GM21381 (cell line): Measurements from ENCODE around the gene IL11.
A peak's percentile ranks its signal among the peaks of the same experiment; 100 is the strongest.
"Not testable (repeated sequence)": the region's sequence is repeated elsewhere in the genome, so short reads cannot be mapped to it uniquely, and the experiment has no call there.

Experiments used
- ATAC-seq: cut with Tn5 transposase; IDR thresholded peaks from one replicate; pipeline ENCODE4 v1.9.1; 2021; ENCODE audit warnings: mild to moderate bottlenecking, moderate library complexity; ENCODE audit not compliant: unreplicated experiment

Gene IL11

DNA sequence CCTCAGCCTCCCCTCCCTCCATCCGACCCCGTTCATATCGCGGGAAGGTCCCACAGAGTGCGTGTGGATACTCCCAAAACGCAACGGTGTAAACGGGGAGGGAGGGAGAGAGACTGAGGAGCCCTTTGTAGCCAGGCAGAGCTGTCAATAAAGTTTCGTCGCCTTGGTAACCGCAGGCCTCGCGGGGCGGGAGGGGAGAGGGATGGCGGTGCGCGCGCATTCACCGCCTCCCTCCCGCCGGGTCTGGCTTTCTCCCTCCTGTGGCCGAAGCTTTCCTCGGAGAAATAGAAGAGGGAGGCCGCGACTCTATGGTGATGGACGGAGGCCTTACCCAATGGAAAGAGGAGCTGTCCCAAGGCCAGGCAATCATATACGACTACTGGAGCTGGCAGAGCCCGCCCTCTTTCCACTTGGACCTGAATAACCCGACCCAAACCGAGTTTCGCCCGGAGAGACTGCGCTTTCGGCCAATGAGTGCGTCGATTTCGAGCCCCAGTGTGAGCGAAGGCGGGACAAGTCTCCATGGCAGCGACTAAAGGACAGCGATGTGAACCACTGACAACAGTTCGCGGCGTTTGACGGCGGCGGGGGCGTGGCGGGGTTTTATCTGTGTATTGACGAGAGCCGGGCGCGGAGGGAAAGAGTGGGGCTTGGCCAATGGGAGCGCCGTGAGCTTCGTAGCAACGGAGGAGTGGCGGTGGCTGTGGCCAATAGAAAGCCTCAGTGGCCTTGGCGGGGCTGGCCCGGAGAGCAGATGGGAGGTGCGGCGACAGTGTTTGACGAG lies 31.0 kb downstream of the IL11 start, which contains the start of gene KMT5C:
Gene KMT5C (plus strand): TSS at position 772 of the 784 bp plus-strand sequence. CDS start 2,061 bp downstream, outside the sequence.
- ATAC-seq: peak; percentile 80

DNA sequence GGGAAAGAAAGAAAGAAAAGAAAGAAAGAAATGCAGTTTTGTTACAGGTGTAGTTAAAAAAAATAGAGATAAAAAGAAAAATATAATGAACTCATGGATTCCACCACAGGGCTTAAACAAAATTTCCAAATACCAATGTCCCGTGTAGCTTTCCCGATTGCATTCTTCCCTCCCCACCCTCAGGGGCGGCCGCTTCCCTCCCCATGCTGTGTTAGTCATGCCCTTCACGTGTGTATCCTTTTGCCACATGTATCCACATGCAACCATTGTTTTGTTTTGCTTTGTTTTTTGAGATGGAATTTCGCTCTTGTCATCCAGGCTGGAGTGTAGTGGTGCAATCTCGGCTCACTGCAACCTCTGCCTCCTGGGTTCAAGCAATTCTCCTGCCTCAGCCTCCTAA lies 34.2 kb downstream of the IL11 start:
- ATAC-seq: no peak

DNA sequence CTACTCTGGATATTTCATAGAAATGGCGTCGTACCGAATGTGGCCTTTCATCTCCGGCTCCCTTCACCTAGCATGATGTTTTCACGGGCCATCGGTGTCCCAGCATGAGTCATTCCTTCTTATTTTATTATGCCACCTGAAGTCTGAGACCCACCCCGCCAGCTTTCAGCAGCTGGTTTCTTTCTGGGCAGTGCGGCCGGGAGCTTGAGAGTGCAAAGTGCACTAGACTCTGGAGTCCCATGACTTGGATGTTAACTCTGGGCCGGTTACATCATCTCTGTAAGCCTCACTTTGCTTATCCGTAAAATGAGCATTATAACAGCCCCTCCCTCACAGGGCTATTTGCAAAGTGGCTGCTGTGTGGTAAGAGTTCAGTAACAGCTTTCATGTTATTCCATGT lies 36.4 kb downstream of the IL11 start:
- no peak for ATAC-seq

DNA sequence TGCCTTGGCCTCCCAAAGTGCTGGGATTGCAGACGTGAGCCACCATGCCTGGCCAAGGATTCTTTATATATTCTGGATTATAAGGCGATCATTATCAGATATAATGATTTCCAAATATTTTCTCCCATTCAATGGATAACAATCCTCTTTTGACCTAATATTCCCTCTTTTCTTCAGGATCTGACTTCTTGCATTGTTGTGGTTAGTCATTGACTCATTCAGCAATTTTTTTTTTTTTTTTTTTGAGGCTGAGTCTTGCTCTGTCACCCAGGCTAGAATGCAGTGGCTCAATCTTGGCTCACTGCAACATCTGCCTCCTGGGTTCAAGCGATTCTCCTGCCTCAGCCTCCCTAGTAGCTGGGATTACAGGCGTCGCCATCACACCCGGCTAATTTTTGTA lies 40.5 kb downstream of the IL11 start:
- not testable (repeated sequence) for ATAC-seq

DNA sequence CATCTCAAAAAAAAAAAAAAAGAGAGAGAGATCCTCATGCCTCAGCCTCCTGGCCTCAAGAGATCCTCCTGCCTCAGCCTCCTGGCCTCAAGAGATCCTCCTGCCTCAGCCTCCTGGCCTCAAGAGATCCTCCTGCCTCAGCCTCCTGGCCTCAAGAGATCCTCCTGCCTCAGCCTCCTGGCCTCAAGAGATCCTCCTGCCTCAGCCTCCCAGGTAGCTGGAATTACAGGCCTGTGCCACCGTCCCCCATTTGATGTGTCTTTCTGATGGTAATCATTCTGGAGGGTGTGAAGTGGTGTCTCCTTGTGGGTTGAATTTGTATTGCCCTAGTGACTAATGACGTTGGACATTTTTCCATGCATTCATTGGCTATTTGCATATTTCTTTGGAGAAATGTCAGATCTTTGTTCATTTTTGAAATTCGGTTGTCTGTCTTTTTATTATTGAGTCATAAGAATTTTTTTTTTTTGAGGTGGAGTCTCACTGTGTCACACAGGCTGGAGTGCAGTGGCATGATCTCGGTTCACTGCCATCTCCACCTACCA lies 41.4 kb downstream of the IL11 start:
- not testable (repeated sequence) for ATAC-seq

DNA sequence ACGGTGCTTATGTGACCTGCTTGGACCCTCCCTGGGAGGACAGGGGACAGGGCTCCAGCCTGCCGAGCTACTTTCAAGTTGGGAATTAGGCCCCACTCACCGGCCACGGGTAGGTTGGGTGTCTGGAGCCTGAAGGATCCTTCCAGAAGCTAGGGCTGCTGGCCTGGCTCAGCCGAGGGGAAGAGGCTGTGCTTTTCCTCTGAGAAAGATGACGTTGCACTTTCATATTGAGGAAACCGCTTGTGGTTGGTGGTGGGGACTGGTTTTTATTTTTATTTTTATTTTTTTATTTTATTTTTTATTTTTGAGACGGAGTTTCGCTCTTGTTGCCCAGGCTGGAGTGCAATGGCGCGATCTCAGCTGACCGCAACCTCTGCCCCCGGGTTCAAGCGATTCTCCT lies 45.1 kb downstream of the IL11 start, which contains the start of gene TMEM150B:
Gene TMEM150B (minus strand): TSS at position 170 of the 400 bp plus-strand sequence. CDS start 4,305 bp downstream, outside the sequence.
- no peak for ATAC-seq

DNA sequence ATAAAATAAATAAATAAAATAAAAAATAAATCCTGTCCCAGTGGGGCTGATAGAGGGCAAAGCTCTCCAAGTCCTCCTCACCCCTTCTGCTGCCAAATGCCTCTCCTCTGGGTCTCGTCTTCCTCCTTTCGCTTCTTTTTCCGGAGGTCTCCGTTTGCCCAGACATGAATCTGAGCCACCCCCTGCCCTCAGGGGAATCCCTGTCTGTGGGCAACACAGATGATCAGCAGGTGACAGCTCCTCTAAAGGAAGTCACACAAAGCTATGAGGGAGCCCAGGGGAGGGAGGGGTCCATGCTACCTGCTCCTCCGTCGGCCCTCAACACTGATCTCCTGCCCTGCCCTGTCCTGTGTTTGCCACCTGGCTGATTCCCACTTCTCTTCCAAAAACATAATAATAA lies 45.6 kb downstream of the IL11 start:
- ATAC-seq: no peak

DNA sequence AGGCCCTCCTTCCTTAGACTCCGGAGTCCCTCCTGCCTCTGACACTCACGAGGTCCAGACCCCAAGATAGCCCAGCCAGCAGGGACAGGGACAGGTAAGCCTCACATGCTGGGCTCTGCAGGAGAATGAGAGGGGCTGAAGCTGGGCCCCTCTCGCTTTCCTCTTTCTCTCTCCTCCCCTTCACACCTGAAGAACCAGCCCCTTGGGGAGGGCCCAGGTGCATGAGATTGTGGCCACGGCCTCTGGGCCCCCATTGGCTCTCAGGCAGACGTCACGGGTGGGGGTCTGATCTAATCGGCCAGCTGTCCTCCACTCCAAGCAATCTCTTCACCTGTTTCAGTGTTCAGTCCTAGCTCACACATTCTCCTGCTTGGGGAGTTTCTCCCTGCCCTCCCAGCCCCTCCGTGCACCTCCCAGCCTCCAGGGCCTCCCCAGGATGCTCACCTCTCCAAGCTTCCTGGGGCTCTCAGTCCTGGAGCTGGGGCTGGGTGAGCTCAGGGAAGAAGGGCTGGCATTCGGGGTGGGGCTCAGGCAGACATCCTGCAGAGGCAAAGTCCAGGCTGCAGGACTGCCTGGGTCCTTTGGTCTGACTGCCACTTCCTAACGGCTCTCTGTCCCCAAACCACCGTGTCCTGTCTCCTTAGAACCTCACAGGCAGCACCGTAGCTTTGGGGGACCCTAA lies 47.9 kb downstream of the IL11 start:
- no peak for ATAC-seq

DNA sequence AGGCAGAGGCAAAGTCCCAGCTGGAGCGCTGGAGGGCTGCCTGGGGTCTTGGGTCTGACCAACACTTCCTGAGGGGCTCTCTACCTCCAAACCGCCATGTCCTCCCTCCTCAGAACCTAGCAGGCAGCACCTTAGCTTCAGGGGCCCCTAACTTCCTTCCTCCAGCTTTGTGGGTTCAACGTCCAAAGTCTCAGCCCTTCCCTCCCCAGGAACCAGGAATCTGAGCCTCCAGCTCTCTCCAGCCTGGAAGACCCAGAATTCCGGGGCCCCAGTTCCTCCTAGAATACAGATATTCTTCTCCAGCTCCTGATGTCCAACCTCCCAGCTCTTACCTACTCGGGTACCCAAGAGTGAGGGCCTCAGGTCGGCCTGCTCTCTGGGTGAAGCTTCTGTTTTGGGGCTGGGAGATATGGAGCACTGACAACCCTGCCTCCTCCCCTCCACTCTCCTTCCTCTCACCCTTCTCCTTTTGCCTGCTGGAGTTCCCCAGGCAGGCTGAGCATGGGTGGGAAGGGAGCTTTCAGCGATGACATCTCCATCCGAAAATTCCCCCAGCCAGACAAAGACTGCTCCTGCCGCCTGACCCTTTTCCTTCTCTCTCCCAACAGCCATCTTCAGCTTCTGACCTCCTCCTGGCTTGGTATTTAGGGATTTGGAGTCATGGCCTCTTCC lies 48.7 kb downstream of the IL11 start:
- no peak for ATAC-seq

DNA sequence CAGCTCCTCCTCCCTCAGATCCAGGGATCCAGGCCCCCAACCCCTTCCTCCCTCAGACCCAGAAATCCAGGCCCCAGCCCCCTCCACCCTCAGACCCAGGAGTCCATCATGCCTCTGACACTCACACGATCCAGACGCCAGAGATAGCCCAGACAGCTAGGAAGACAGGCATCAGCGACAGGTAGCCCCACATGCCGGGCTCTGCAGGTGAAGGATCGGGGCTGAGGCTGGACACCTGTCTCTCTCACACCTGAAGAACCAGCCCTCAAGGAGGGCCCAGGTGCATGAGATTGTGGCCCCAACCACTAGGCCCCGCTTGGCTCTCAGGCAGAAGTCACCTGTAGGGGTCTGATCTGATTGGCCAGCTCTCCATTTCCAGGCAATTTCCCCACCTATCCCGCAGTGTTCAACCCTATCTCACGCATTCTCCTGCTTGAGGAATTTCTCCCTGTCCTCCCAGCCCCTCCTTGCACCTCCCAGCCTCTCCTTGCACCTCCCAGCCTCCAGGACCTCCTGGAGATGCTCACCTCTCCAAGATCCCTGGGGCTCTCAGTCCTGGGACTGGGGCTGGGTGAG lies 49.3 kb downstream of the IL11 start:
- ATAC-seq: no peak

DNA sequence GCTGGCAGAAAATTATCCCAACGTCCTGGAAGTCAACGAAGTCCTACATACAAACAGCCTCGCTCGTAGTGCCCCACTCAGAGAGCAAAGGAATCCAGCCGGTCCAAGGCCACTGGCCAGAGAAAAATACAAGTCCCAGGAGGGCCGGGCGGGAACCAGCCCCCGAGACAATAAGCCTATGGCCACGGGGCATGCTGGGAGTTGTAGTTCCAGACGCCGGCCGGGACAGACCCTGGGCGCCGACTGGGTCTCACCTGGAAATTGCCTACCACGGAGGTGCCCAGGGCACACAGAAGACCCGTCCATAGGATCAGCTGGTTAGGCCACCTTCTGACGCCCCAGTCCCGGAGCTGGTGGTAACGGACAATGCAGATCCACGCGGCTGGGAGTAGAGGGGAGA lies 50.5 kb downstream of the IL11 start:
- no peak for ATAC-seq

DNA sequence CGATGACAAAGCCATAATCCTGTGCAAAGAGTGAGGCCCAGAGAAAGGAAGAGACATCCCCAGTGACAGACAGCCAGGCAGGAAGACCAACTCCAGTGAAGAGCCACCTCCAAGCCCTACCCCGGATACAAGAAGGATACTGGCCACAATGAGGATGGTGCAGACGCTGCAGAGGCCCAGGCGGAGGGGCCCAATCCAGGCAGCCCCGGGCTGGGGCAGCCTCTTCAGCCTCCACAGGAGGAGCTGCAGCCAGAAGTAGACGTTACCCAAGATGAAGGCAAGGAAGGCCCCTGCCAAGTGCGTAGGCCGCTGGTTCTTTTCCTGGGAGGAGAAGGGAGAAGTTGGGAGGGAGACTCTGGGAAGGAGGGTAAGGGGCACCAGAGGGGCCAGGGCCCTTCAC lies 53.6 kb downstream of the IL11 start:
- ATAC-seq: no peak

DNA sequence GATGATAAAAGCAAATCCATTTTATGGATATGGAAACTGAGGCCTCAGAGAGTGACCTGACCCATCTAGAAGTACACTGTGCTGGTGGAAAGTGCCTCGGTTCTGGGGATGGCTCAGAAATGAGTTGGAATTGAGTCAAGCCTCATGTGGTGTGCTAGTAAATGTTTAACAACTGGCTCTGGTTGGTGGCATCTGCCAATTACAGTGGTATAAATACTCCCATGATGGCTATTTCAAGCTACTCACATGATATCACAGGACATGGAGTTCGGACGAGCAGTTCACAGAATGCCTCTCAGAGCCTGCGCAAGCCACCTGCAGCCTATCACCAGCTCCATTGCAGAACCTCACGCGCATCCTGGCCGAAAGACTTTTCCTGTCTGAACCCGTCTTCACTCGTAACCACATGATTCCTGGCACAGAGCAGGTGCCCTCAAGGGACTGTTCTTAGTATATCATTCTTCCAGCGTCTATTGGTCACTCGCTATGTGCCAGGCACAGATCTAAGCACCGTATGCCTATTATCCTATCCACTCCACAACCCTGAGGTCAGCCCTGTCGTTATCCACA lies 54.2 kb downstream of the IL11 start:
- ATAC-seq: no peak

DNA sequence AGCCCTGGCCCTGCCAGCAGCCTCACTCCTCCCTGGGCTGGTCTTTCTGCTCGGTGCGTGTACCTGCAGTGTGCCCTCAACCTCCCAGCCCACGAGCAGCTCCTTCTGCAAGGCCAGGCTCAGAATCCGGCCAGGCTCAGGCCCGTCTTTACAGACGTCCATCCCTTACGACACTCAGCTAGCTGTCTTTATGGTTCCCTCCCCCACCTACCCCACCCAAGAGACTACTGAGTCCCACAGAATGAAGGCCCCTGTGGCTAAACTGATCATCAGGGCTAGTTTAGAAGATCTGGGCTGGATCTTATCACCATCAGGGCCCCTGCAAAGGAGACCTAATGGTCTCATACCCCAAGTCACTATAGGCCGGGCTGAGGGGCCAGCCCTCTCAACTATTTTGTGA lies 55.9 kb downstream of the IL11 start:
- ATAC-seq: no peak
